ENCODE measurements around the gene SOX6. TPM values are rescaled to one million over a fixed set of nuclear protein-coding genes. Genes with fewer than 3 reads are reported as not detected.

SOX6 gene
- total RNA-seq, 1 donor from 2014 or later = 19.6 TPM

- Mint-ChIP-seq H3K9me3 (no peaks in the 10 kb centered on the region), H3K4me1 (peaks cover 53% of the 10 kb centered on the region), H3K27ac (ENCODE audit: unreplicated experiment) (no peak overlapping the region), H3K36me3 (ENCODE audit: low read depth) (no peaks in the 10 kb centered on the region), H3K4me3 (no peak overlapping the region), H3K27me3 (ENCODE audit: low read depth) (no peaks in the 10 kb centered on the region)
- DNase-seq (ENCODE audit: low read depth, low spot score) = no peak
- TF ChIP-seq CTCF (conservative IDR thresholded peaks at IDR 0.05) = no peak
Observed at GRCh38 chr11:16095756-16096155, 260.6 kb downstream of the SOX6 start.

DNA sequence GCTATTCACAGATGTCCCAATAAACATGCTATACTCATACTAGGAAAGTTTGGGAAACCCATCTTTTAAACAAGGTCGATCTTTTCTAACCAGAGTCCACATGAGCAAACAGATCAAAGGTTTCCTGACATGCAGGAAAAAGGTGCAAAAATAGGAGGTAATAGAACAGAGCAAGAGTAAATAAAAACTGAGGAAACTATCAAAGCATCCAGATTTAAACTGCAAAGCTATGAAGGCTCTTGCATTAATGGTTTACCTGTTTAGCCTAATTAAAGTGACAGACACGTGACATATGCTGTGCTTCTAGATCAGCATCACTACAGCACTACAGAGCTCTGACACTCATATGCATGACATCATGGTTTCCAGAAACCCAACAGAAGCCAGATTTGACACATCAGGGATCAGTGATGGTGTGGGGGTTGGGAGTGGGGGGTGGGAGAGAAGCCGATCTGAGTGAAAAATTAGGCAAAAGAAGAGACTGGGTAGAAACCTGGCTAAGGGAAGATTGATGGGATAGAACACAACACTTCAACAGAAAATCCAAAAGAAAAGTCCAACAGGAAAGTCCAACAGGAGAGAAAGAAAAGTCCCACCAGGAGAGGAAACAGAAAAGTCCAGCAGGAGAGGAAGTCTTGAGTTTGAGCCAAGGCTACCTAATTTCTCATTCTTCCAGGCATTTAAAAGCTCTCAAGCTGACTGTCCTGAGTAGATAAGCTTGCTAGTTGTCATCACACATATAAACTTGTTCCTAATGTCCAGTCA, 262.3 kb downstream of the SOX6 start:
- H3K36me3 Mint-ChIP-seq (ENCODE audit: low read depth) = no peaks in the 10 kb centered on the region
- H3K9me3 Mint-ChIP-seq = no peaks in the 10 kb centered on the region
- peaks cover 49% of the 10 kb centered on the region for H3K4me1 Mint-ChIP-seq
- DNase-seq (ENCODE audit: low read depth, low spot score) = no peak
- H3K4me3 Mint-ChIP-seq = no peak overlapping the region
- TF ChIP-seq CTCF (conservative IDR thresholded peaks at IDR 0.05) = no peak
- H3K27me3 Mint-ChIP-seq (ENCODE audit: low read depth) = no peaks in the 10 kb centered on the region
- no peak overlapping the region for H3K27ac Mint-ChIP-seq (ENCODE audit: unreplicated experiment)

GRCh38 chr11:16091862-16092261, 264.5 kb downstream of the SOX6 start:
- no peaks in the 10 kb centered on the region for H3K36me3 Mint-ChIP-seq (ENCODE audit: low read depth)
- TF ChIP-seq CTCF (conservative IDR thresholded peaks at IDR 0.05) = no peak
- H3K27ac Mint-ChIP-seq (ENCODE audit: unreplicated experiment) = no peak overlapping the region
- no peak overlapping the region for H3K4me3 Mint-ChIP-seq
- no peak for DNase-seq (ENCODE audit: low read depth, low spot score)
- H3K4me1 Mint-ChIP-seq = peaks cover 38% of the 10 kb centered on the region
- no peaks in the 10 kb centered on the region for H3K27me3 Mint-ChIP-seq (ENCODE audit: low read depth)
- H3K9me3 Mint-ChIP-seq = no peaks in the 10 kb centered on the region

DNA sequence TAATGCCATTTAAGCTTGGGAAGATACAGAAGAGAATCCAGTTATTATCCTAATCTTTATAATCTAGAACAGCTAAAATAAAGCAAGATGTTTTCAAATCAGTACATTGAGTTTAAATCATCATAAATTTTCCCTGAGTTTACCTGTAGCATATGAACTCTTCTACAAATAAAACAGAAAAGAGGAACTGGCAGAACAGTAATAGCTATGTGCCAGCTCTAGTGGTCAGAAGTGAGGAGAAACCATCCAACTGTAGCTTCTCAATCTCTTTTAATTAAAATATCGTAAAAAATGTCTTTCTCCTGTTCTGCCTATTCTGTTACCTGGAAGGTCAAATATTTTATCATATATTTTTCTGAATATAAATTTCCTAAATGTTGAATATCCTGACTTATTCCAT, 266.9 kb downstream of the SOX6 start:
- no peak overlapping the region for H3K27ac Mint-ChIP-seq (ENCODE audit: unreplicated experiment)

DNA sequence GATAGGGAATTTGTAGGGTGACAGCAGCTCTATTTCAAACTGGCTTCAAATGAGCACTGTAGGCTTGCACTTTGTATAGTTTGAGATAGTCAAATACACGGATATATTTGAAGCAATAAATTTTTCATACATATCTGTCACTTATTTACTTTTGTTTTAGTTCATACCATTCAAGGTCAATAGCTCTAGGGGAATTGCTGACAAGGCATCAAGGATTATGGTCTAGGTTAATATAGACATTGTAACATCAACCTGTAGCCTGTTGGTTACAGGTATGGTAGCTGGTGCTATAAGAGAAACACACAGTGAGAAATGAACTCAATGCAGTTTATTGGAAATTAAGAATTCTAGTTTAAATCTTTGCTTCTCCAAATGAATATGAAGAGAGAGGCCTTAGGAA, 267.6 kb downstream of the SOX6 start:
- no peaks in the 10 kb centered on the region for H3K27me3 Mint-ChIP-seq (ENCODE audit: low read depth)
- DNase-seq (ENCODE audit: low read depth, low spot score) = no peak
- H3K27ac Mint-ChIP-seq (ENCODE audit: unreplicated experiment) = no peak overlapping the region
- H3K4me3 Mint-ChIP-seq = no peak overlapping the region
- TF ChIP-seq CTCF (conservative IDR thresholded peaks at IDR 0.05) = no peak
- H3K4me1 Mint-ChIP-seq = peaks cover 47% of the 10 kb centered on the region
- no peaks in the 10 kb centered on the region for H3K9me3 Mint-ChIP-seq
- no peaks in the 10 kb centered on the region for H3K36me3 Mint-ChIP-seq (ENCODE audit: low read depth)

More for the DNA sequence above, 266.9 kb downstream of the SOX6 start:
- DNase-seq (ENCODE audit: low read depth, low spot score) = no peak
- no peak for TF ChIP-seq CTCF (conservative IDR thresholded peaks at IDR 0.05)
- Mint-ChIP-seq H3K27me3 (ENCODE audit: low read depth) (no peaks in the 10 kb centered on the region), H3K4me1 (peaks cover 49% of the 10 kb centered on the region), H3K9me3 (no peaks in the 10 kb centered on the region), H3K4me3 (no peak overlapping the region), H3K36me3 (ENCODE audit: low read depth) (no peaks in the 10 kb centered on the region)

All from neural crest cell (in vitro differentiated cells).